Right lobe of liver (tissue), 6 donors: ENCODE measurements around the gene SYCE3. TPM values are rescaled to one million over a fixed set of nuclear protein-coding genes. Genes with fewer than 3 reads are reported as not detected.

ENCODE experiments used
- ATAC-seq, 4 donors: fragments of 200-7000 bp; cut with Tn5 transposase; one replicate each; pipeline ENCODE4 v1.9.1; 2020; ENCODE audit warnings: mild to moderate bottlenecking in 4 of 4, moderate library complexity in 4 of 4
- DNase-seq, 3 donors: peaks; one replicate each; pipeline ENCODE4 v3.0.0-alpha.2; 2020
- H3K27ac ChIP-seq, 3 donors: fragments of 200-600 bp; one replicate each; pipeline ENCODE4 v1.8.0; 2022
- H3K27me3 ChIP-seq, 2 donors: fragments of 200-600 bp; one replicate each; pipeline ENCODE4 v1.8.0; 2022
- H3K36me3 ChIP-seq, 4 donors: fragments of 200-600 bp; sonication (generic) in 1 of 4; one replicate each; pipeline versions ENCODE4 v1.5.1 to v1.8.0; 2017 to 2022; ENCODE audit warnings: control low read depth in 1 of 4
- H3K4me1 ChIP-seq, 4 donors: fragments of 200-600 bp; sonication (generic) in 1 of 4; one replicate each; pipeline versions ENCODE4 v1.5.1 to v1.8.0; 2017 to 2022; ENCODE audit warnings: control low read depth in 1 of 4
- H3K4me3 ChIP-seq, 3 donors: fragments of 200-600 bp; one replicate each; pipeline ENCODE4 v1.8.0; 2022
- H3K9me3 ChIP-seq, 4 donors: fragments of 200-600 bp; sonication (generic) in 1 of 4; one replicate each; pipeline versions ENCODE4 v1.5.1 to v1.8.0; 2017 to 2022; ENCODE audit warnings: control low read depth in 1 of 4
- CTCF ChIP-seq, 4 donors: fragments of 200-600 bp in 3 of 4; fragments of 450-650 bp in 1 of 4; IDR thresholded peaks; one replicate each; pipeline versions ENCODE4 v1.5.1 to v1.8.0; 2016 to 2022; ENCODE audit warnings: antibody characterized with exemption in 4 of 4, mild to moderate bottlenecking in 2 of 4
- POLR2A ChIP-seq: fragments of 450-650 bp; IDR thresholded peaks from one replicate; pipeline ENCODE4 v1.6.1; 2017; ENCODE audit warnings: antibody characterized with exemption, mild to moderate bottlenecking
- WGBS: methylation state at CpG from one replicate; pipeline ENCODE4 v1.1.6; 2018; ENCODE audit warnings: low coverage, low lambda C conversion rate; ENCODE audit not compliant: insufficient coverage; ENCODE audit errors: missing lambda C conversion rate; 5-methylcytosine and 5-hydroxymethylcytosine counted together
- intact Hi-C, 2 donors: fragments of 100-400 bp; cut with DNase I; formaldehyde crosslinking; loops; one replicate each; pipeline versions ENCODE4 v1.11.2 to v1.14.1; 2022
- total RNA-seq, 6 experiments: library from RNA; depleted of rRNA in 2 of 6; stranded (reverse); fragments of >200 nt in 2 of 6; fragmentation: NEBNext Ultra II Directional in 3 of 6; extraction: Animal tissue kit (Norgen Biotek cat#: 25700) in 3 of 6; gene quantifications; one replicate each; pipeline versions ENCODE4 v1.1.0 to v1.2.4, GENCODE V29; 2016 to 2023
- donor health status: DM: no; HTN: yes; CAD: no.
- donor health status: DM: no; HTN: no; CAD: no.
- donor health status: DM: no; HTN: no; CAD: no.
- donor health status: DM: no; HTN: yes; CAD: no.
- donor health status: DM: no; HTN: yes; CAD: no.

Gene SYCE3
- total RNA-seq, 6 experiments from 2014 or later = 3.3 to 4.7 TPM; not detected in 4

- Histone ChIP-seq H3K36me3 (no peaks in the 10 kb centered on the region), H3K9me3 (no peaks in the 10 kb centered on the region), H3K27ac (no peak overlapping the region), H3K4me3 (no peak overlapping the region), H3K4me1 (no peaks in the 10 kb centered on the region), H3K27me3 (peaks cover 0 to 6% of the 10 kb centered on the region in 2 donors)
- WGBS = 82% methylated on average over 10 of the region's 18 CpGs
- intact Hi-C loops = no loop called here
- TF ChIP-seq POLR2A (no peak), CTCF (IDR thresholded peaks at IDR 0.05) (no peak)
- DNase-seq = no peak
- no peak for ATAC-seq
These were observed 44.4 kb upstream of the SYCE3 start for GRCh38 chr22:50606946-50607658.

- TF ChIP-seq CTCF (IDR thresholded peaks at IDR 0.05) (peak in 1 of 4 donors; percentile 39), POLR2A (no peak)
- H3K4me1 ChIP-seq = no peaks in the 10 kb centered on the region
- intact Hi-C loops = no loop called here
- ATAC-seq (peak in 1 of 4 donors; percentile 32), DNase-seq (no peak)
- H3K4me3 ChIP-seq = no peak overlapping the region
- no peaks in the 10 kb centered on the region for H3K9me3 ChIP-seq
- H3K36me3 ChIP-seq = no peaks in the 10 kb centered on the region
- peaks cover 0 to 6% of the 10 kb centered on the region in 2 donors for H3K27me3 ChIP-seq
- WGBS = 81% methylated on average over 6 of the region's 19 CpGs
- no peak overlapping the region for H3K27ac ChIP-seq
These were observed 43.6 kb upstream of the SYCE3 start for GRCh38 chr22:50606165-50606945.

GRCh38 chr22:50605613-50606074, 42.9 kb upstream of the SYCE3 start:
- TF ChIP-seq POLR2A (no peak), CTCF (IDR thresholded peaks at IDR 0.05) (no peak)
- H3K36me3 ChIP-seq = no peaks in the 10 kb centered on the region
- no peak for ATAC-seq
- DNase-seq = no peak
- H3K4me3 ChIP-seq = no peak overlapping the region
- H3K27me3 ChIP-seq = peaks cover 0 to 6% of the 10 kb centered on the region in 2 donors
- H3K27ac ChIP-seq = no peak overlapping the region
- H3K9me3 ChIP-seq = no peaks in the 10 kb centered on the region
- intact Hi-C loops = no loop called here
- no CpG with 5 or more reads among the region's 20 CpGs for WGBS
- H3K4me1 ChIP-seq = no peaks in the 10 kb centered on the region

GRCh38 chr22:50605002-50605612, 42.4 kb upstream of the SYCE3 start:
- H3K4me1 ChIP-seq = peaks cover 0 to 3% (median 0%) of the 10 kb centered on the region in 4 donors
- intact Hi-C loops = no loop called here

More at GRCh38 chr22:50605002-50605612, 42.4 kb upstream of the SYCE3 start:
- no peak for TF ChIP-seq CTCF (IDR thresholded peaks at IDR 0.05)
- no peak for TF ChIP-seq POLR2A
- peaks cover 0 to 6% of the 10 kb centered on the region in 2 donors for H3K27me3 ChIP-seq
- no peaks in the 10 kb centered on the region for H3K9me3 ChIP-seq
- no peaks in the 10 kb centered on the region for H3K36me3 ChIP-seq
- H3K27ac ChIP-seq = no peak overlapping the region
- DNase-seq (no peak), ATAC-seq (no peak)
- H3K4me3 ChIP-seq = no peak overlapping the region
- WGBS = 67% methylated on average over 7 of the region's 23 CpGs
